ENCODE results near the gene TRIM25.
"Not testable (repeated sequence)": the region's sequence is repeated elsewhere in the genome, so short reads cannot be mapped to it uniquely, and the experiment has no call there.

The TRIM25 gene
- 49.4 to 142 (median 87.4) reads per million in 9 experiments for total RNA-seq

- peak within 1 kb of the TSS; percentile 83 to 85 for H3K27ac Mint-ChIP-seq
- H3K4me3 Mint-ChIP-seq, result peak within 1 kb of the TSS; percentile 85 to 86
- H3K9me3 Mint-ChIP-seq, result no peaks in the 10 kb centered on the region
- DNase-seq (peak; percentile 65 to 73 (median 70)), ATAC-seq (replicated peaks) (peak; percentile 88)
- peaks cover 18% of the 10 kb centered on the region for H3K36me3 Mint-ChIP-seq (ENCODE audit: insufficient read depth)
- H3K4me1 Mint-ChIP-seq (ENCODE audit: low read depth in 2 of 2), result peaks cover 34 to 41% of the 10 kb centered on the region in 2 donors
- H3K27me3 Mint-ChIP-seq, result no peaks in the 10 kb centered on the region
Observed at GRCh38 chr17:56913867-56914580, at the start of gene TRIM25. TRIM25 (minus strand) TSS chr17:56914049; CDS start chr17:56913988, 61 bp downstream.

DNA sequence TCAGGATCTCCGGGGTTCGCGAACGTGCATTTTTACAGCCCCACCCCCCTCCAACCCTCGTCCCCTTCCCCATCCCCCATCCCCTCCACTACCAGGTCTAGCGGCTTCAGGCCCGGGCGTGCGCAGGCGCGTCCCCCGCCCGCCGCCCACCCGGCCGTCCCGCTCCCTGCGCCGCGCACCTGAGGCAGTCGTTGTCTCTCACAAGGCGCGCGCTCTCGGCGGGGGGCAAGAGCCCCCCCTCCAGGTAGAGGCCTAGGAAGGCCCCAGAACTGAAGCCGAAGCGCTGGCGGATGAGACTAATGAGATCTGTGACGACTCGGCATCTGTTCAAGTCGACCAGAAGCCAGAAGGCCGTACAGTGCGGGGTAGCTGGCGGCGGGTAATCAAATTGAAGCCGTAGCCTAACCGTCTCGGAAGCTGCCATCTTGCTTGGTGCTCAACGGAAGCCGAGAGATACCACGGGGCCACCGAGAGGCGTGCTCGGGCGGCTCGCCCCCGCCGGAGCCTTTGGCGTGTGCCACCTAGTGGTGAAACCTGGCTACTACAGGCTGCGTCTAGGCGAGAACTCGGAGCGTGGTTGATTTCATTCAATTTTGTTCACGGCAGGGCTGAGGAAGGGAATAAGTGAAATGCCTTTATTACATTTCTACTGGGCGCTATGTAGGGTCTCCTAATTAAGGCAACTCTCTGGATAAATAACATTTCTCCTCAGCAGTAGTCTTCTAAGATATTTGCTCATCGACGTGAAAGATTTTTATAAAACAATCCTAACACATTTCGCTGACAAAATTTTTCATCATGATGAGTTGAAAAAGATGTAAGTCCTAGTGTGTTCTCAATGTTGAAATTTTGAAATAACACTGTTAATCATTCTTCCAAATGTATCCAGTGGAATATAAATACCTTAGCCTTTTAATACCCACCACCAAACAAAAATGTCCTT is 47.0 kb upstream of the TRIM25 start, which contains the start of gene COIL:
Gene COIL (minus strand): TSS at position 455 of the 943 bp plus-strand sequence. CDS start 31 bp downstream, at position 424.
- ATAC-seq (replicated peaks) (peak; percentile 98), DNase-seq (peak; percentile 94 to 95 (median 94))
- peak within 1 kb of the TSS; percentile 41 to 87 for H3K27ac Mint-ChIP-seq
- peaks cover 7% of the 10 kb centered on the region for H3K36me3 Mint-ChIP-seq (ENCODE audit: insufficient read depth)
- peaks cover 4 to 6% of the 10 kb centered on the region in 2 donors for H3K4me1 Mint-ChIP-seq (ENCODE audit: low read depth in 2 of 2)
- peak within 1 kb of the TSS; percentile 78 to 80 for H3K4me3 Mint-ChIP-seq
- H3K27me3 Mint-ChIP-seq, result no peaks in the 10 kb centered on the region
- no peaks in the 10 kb centered on the region for H3K9me3 Mint-ChIP-seq

DNA sequence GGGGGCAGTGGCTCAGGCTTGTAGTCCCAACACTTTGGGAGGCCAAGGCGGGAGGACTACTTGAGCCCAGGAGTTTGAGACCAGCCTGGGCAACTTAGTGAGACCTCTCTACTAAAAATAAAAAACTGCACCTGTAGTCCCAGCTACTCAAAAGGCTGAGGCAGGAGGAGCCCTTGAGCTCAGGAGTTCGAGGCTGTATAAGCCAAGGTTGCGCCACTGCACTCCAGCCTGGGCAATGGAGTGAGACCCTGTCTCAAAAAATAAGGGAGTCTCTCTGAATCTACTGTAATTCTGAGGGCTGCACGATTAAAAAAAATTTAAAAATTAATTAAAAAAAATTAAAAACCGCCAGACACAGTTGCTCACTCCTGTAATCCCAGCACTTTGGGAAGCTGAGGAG is 43.1 kb upstream of the TRIM25 start:
- Mint-ChIP-seq H3K27me3 (no peaks in the 10 kb centered on the region), H3K27ac (no peak overlapping the region), H3K36me3 (ENCODE audit: insufficient read depth) (peaks cover 11% of the 10 kb centered on the region), H3K4me3 (no peak overlapping the region), H3K9me3 (no peaks in the 10 kb centered on the region), H3K4me1 (ENCODE audit: low read depth in 2 of 2) (peaks cover 8 to 11% of the 10 kb centered on the region in 2 donors)
- DNase-seq (no peak), ATAC-seq (replicated peaks) (no peak)

GRCh38 chr17:56949595-56949994 is 35.7 kb upstream of the TRIM25 start:
- no peak for ATAC-seq (replicated peaks)
- H3K27me3 Mint-ChIP-seq, result no peaks in the 10 kb centered on the region
- peaks cover 52% of the 10 kb centered on the region for H3K36me3 Mint-ChIP-seq (ENCODE audit: insufficient read depth)
- no peak for DNase-seq
- H3K4me1 Mint-ChIP-seq (ENCODE audit: low read depth in 2 of 2), result peaks cover 2 to 4% of the 10 kb centered on the region in 2 donors
- no peak overlapping the region for H3K27ac Mint-ChIP-seq
- H3K9me3 Mint-ChIP-seq, result no peaks in the 10 kb centered on the region
- H3K4me3 Mint-ChIP-seq, result no peak overlapping the region

DNA sequence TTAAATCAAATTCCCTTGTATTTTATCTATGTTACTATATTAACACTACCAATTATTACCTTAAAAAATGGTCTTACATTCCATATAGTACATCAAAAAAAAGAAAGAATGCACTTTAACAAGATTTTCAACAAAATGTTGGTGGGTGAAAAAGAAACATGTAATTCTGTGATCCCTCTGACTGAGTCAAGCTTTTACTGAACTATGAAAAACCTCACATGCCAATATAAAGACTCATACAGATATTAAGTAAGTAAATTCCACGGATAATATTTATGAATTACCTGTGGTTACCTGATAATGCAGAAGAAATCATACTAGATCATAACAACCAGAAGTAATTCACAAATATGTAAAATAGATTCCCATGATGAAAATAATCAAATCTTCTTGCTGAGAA is 34.6 kb upstream of the TRIM25 start:
- H3K4me3 Mint-ChIP-seq, result no peak overlapping the region
- DNase-seq, result no peak
- peaks cover 63% of the 10 kb centered on the region for H3K36me3 Mint-ChIP-seq (ENCODE audit: insufficient read depth)
- H3K4me1 Mint-ChIP-seq (ENCODE audit: low read depth in 2 of 2), result peaks cover 1 to 2% of the 10 kb centered on the region in 2 donors
- no peak for ATAC-seq (replicated peaks)
- no peaks in the 10 kb centered on the region for H3K9me3 Mint-ChIP-seq
- peak overlapping the region in 1 of 2 donors; percentile 69 for H3K27ac Mint-ChIP-seq
- no peaks in the 10 kb centered on the region for H3K27me3 Mint-ChIP-seq

GRCh38 chr17:56947741-56948140 is 33.9 kb upstream of the TRIM25 start:
- Mint-ChIP-seq H3K36me3 (ENCODE audit: insufficient read depth) (peaks cover 68% of the 10 kb centered on the region), H3K4me1 (ENCODE audit: low read depth in 2 of 2) (peaks cover 0 to 2% of the 10 kb centered on the region in 2 donors), H3K4me3 (no peak overlapping the region), H3K27ac (peak overlapping the region in 1 of 2 donors; percentile 69), H3K27me3 (no peaks in the 10 kb centered on the region), H3K9me3 (no peaks in the 10 kb centered on the region)
- DNase-seq (no peak), ATAC-seq (replicated peaks) (no peak)

GRCh38 chr17:56945938-56946505 is 32.2 kb upstream of the TRIM25 start:
- DNase-seq, result no peak
- H3K9me3 Mint-ChIP-seq, result no peaks in the 10 kb centered on the region
- H3K36me3 Mint-ChIP-seq (ENCODE audit: insufficient read depth), result peaks cover 79% of the 10 kb centered on the region
- peaks cover 0 to 2% of the 10 kb centered on the region in 2 donors for H3K4me1 Mint-ChIP-seq (ENCODE audit: low read depth in 2 of 2)
- no peak overlapping the region for H3K4me3 Mint-ChIP-seq
- H3K27ac Mint-ChIP-seq, result no peak overlapping the region
- H3K27me3 Mint-ChIP-seq, result no peaks in the 10 kb centered on the region
- ATAC-seq (replicated peaks), result no peak

DNA sequence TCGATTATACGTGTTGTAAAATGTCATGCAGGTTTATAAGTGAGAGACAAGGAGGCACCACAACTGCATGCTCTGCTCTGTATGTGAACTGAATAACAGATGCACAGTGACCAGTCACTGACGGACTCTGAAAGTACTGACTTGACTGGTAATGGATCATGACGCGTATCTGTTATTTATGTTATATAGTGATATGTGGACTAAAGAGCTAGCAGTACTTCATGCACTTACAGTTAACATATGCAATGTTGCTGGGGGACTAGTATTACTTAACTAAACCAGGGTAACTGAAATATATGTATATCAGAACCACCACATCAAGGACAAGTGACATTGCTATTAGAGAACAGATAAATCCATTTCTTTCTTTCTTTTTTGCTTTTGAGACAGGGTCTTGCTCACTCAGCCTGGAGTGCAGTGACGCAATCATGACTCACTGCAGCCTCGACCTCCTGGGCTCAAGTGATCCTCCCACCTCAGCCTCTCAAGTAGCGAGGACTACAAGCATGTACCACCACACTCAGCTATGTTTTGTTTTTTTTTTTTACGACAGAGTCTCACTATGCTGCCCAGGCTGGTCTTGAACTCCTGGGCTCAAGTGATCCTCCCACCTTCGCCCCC is 29.8 kb upstream of the TRIM25 start:
- Mint-ChIP-seq H3K36me3 (ENCODE audit: insufficient read depth) (peaks cover 76% of the 10 kb centered on the region), H3K9me3 (no peaks in the 10 kb centered on the region), H3K27ac (peak overlapping the region in 1 of 2 donors; percentile 29)

GRCh38 chr17:56939869-56940484 is 26.1 kb upstream of the TRIM25 start:
- H3K4me3 Mint-ChIP-seq, result no peak overlapping the region
- peak; percentile 76 for ATAC-seq (replicated peaks)
- H3K36me3 Mint-ChIP-seq (ENCODE audit: insufficient read depth), result peaks cover 74% of the 10 kb centered on the region
- H3K27ac Mint-ChIP-seq, result no peak overlapping the region
- no peaks in the 10 kb centered on the region for H3K27me3 Mint-ChIP-seq
- H3K9me3 Mint-ChIP-seq, result no peaks in the 10 kb centered on the region
- DNase-seq, result no peak
- H3K4me1 Mint-ChIP-seq (ENCODE audit: low read depth in 2 of 2), result peaks cover 4 to 5% of the 10 kb centered on the region in 2 donors

More for the DNA sequence above, 29.8 kb upstream of the TRIM25 start:
- peaks cover 4 to 5% of the 10 kb centered on the region in 2 donors for H3K4me1 Mint-ChIP-seq (ENCODE audit: low read depth in 2 of 2)
- H3K4me3 Mint-ChIP-seq, result no peak overlapping the region
- DNase-seq (no peak), ATAC-seq (replicated peaks) (no peak)
- H3K27me3 Mint-ChIP-seq, result no peaks in the 10 kb centered on the region

DNA sequence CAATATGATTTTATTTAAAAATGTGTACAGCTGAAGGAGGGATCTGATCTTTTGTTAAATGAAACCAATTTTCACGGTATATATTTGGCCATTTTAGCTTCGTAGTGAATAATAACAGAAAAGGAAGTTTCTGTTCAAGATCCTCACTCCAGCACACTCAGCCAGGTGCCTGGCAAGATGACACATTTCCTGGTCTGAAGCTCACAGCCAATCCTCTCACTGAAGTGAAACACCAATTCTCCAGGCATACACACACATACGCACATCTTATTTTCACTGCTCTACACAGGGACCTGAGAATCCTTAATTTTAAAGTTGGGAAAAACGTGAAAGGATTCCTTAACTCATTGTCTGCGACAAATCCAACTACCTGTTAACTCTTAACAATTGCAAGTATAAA is 24.4 kb upstream of the TRIM25 start:
- H3K4me1 Mint-ChIP-seq (ENCODE audit: low read depth in 2 of 2); H3K4me3 Mint-ChIP-seq: not testable (repeated sequence)

GRCh38 chr17:56937687-56938086 is 23.8 kb upstream of the TRIM25 start:
- H3K27ac Mint-ChIP-seq, result no peak overlapping the region
- no peaks in the 10 kb centered on the region for H3K9me3 Mint-ChIP-seq
- ATAC-seq (replicated peaks), result no peak
- H3K4me3 Mint-ChIP-seq, result no peak overlapping the region
- peaks cover 4 to 5% of the 10 kb centered on the region in 2 donors for H3K4me1 Mint-ChIP-seq (ENCODE audit: low read depth in 2 of 2)
- peaks cover 54% of the 10 kb centered on the region for H3K36me3 Mint-ChIP-seq (ENCODE audit: insufficient read depth)
- H3K27me3 Mint-ChIP-seq, result no peaks in the 10 kb centered on the region
- no peak for DNase-seq

More for the DNA sequence above, 24.4 kb upstream of the TRIM25 start:
- not testable (repeated sequence) for H3K27me3 Mint-ChIP-seq; H3K9me3 Mint-ChIP-seq; H3K27ac Mint-ChIP-seq; ATAC-seq (replicated peaks); DNase-seq
- peaks cover 56% of the 10 kb centered on the region for H3K36me3 Mint-ChIP-seq (ENCODE audit: insufficient read depth)

DNA sequence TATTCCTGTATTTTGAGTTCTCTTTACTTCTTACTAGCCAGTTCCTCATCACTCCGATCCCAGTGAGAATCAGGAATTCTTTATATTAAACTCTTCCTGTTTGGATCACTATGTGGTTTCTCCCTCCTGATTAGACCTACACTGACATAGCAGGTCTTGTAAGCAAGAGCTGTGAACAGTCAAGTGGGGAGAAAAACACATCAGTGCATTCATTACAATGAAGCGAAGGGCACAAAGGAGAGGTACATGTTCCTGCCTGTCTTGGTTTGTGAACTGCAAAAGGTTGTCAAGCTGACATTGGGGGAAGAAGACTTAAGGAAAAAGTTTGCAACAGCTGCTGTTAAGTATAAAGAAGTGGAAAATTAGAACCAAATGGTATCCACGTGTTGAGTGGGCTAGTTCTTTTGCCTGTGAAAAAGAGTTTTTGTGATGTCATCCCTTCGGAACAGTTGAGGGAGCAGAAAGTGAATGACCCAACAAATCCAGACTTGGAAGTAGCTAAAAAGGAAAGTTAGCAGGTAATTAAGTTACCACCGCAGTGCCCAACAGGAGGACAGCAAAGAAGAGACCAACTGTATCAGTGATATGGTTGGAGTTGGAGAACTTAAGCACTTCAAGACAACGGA is 23.0 kb upstream of the TRIM25 start:
- no peaks in the 10 kb centered on the region for H3K9me3 Mint-ChIP-seq
- peaks cover 4 to 5% of the 10 kb centered on the region in 2 donors for H3K4me1 Mint-ChIP-seq (ENCODE audit: low read depth in 2 of 2)
- ATAC-seq (replicated peaks) (no peak), DNase-seq (no peak)
- peaks cover 51% of the 10 kb centered on the region for H3K36me3 Mint-ChIP-seq (ENCODE audit: insufficient read depth)
- H3K4me3 Mint-ChIP-seq, result no peak overlapping the region
- no peaks in the 10 kb centered on the region for H3K27me3 Mint-ChIP-seq
- H3K27ac Mint-ChIP-seq, result no peak overlapping the region
